Measurements from ENCODE around the gene TJP1. TPM values are rescaled to one million over a fixed set of nuclear protein-coding genes. Genes with fewer than 3 reads are reported as not detected.
"Not testable (repeated sequence)": the region's sequence is repeated elsewhere in the genome, so short reads cannot be mapped to it uniquely, and the experiment has no call there.

The TJP1 gene
- polyA plus RNA-seq, 3 donors from 2014 or later = not detected

DNA sequence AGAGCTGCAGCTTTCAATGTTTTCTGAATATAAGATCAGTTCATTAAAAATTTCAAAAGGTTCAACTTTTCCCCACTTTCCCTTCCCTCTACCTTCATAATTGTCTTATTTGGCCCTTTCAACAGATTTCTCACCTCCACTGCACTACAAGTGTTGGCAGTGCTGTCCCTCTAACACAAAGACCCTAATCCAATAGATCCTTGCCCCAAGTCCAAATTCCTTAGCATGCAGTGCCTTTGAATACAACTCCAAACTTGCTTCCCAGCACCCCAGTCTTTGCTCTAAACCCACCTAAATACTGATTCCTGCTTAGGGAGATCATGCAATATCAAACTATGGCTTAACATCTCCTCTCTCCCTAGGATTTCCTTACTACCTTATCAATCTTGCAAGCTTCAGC, 43.9 kb downstream of the TJP1 start:
- Mint-ChIP-seq H3K4me3 (no peak overlapping the region), H3K4me1 (no peaks in the 10 kb centered on the region), H3K27ac (no peak overlapping the region), H3K36me3 (no peaks in the 10 kb centered on the region), H3K27me3 (ENCODE audit: low read depth in 3 of 3) (peaks cover 8 to 13% (median 10%) of the 10 kb centered on the region in 3 donors), H3K9me3 (peaks cover 0 to 4% (median 0%) of the 10 kb centered on the region in 6 donors)
- no peak for DNase-seq

- DNase-seq = no peak
- H3K27ac Mint-ChIP-seq = no peak overlapping the region
- H3K27me3 Mint-ChIP-seq (ENCODE audit: low read depth in 3 of 3) = peaks cover 5 to 13% (median 6%) of the 10 kb centered on the region in 3 donors
- no peaks in the 10 kb centered on the region for H3K36me3 Mint-ChIP-seq
- H3K4me3 Mint-ChIP-seq = no peak overlapping the region
- no peaks in the 10 kb centered on the region for H3K4me1 Mint-ChIP-seq
- peaks cover 0 to 4% (median 0%) of the 10 kb centered on the region in 6 donors for H3K9me3 Mint-ChIP-seq
Observed at GRCh38 chr15:29776859-29777258, 45.4 kb downstream of the TJP1 start.

DNA sequence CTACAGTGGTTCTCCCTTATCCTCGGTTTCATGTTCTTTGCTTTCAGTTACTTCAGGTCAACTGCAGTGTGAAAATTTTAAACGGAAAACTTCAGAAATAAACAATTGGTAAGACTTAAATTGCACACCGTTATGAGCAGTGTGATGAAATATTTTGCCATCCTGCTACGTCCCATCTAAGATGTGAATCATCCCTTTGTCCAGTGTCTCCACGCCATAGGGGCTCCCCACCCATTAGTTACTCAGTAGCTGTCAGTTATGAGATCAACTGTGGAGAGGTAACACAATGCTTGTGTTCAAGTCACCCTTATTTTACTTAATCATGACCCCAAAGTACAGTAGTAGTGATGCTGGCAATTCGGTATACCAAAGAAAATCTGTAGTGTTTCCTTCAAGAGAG, 47.4 kb downstream of the TJP1 start:
- no peaks in the 10 kb centered on the region for H3K4me1 Mint-ChIP-seq
- H3K4me3 Mint-ChIP-seq = no peak overlapping the region
- no peak overlapping the region for H3K27ac Mint-ChIP-seq
- peaks cover 4 to 9% (median 6%) of the 10 kb centered on the region in 3 donors for H3K27me3 Mint-ChIP-seq (ENCODE audit: low read depth in 3 of 3)
- H3K36me3 Mint-ChIP-seq = no peaks in the 10 kb centered on the region
- peaks cover 0 to 4% (median 0%) of the 10 kb centered on the region in 6 donors for H3K9me3 Mint-ChIP-seq
- DNase-seq = no peak

- peaks cover 0 to 4% (median 0%) of the 10 kb centered on the region in 6 donors for H3K9me3 Mint-ChIP-seq
- H3K27me3 Mint-ChIP-seq (ENCODE audit: low read depth in 3 of 3) = peaks cover 0 to 3% (median 3%) of the 10 kb centered on the region in 3 donors
- no peaks in the 10 kb centered on the region for H3K4me1 Mint-ChIP-seq
- no peak for DNase-seq
- no peak overlapping the region for H3K4me3 Mint-ChIP-seq
- no peak overlapping the region for H3K27ac Mint-ChIP-seq
- no peaks in the 10 kb centered on the region for H3K36me3 Mint-ChIP-seq
Observed at GRCh38 chr15:29773816-29774215, 48.5 kb downstream of the TJP1 start.

GRCh38 chr15:29773000-29773399, 49.3 kb downstream of the TJP1 start:
- H3K9me3 Mint-ChIP-seq = no peaks in the 10 kb centered on the region
- H3K4me3 Mint-ChIP-seq = no peak overlapping the region
- H3K27me3 Mint-ChIP-seq (ENCODE audit: low read depth in 3 of 3) = peaks cover 0 to 3% (median 3%) of the 10 kb centered on the region in 3 donors
- H3K4me1 Mint-ChIP-seq = no peaks in the 10 kb centered on the region
- H3K36me3 Mint-ChIP-seq = no peaks in the 10 kb centered on the region
- no peak overlapping the region for H3K27ac Mint-ChIP-seq
- DNase-seq = no peak

DNA sequence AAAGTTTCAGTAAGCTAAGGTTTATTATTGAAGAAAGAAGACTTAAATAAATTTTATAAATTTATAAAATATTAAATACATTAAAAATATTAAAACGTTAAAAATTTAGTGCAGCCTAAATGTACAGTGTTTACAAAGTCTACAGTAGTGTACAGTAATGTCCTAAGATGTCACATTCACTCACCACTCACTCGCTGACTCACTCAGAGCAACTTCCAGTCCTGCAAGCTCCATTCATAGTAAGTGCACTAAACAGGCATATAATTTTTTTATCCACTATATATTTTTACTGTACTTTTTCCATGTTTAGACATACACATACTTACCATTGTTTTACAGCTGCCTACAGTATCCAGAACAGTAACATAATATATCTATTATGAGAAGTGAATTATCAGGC, 51.5 kb downstream of the TJP1 start:
- Mint-ChIP-seq H3K4me1 (no peaks in the 10 kb centered on the region), H3K36me3 (no peaks in the 10 kb centered on the region), H3K27me3 (ENCODE audit: low read depth in 3 of 3) (peaks cover 3% of the 10 kb centered on the region in 3 donors), H3K4me3 (no peak overlapping the region), H3K9me3 (no peaks in the 10 kb centered on the region), H3K27ac (no peak overlapping the region)
- no peak for DNase-seq

- DNase-seq = no peak
- Mint-ChIP-seq H3K27me3 (ENCODE audit: low read depth in 3 of 3) (peaks cover 0 to 4% (median 0%) of the 10 kb centered on the region in 3 donors), H3K4me1 (no peaks in the 10 kb centered on the region), H3K4me3 (no peak overlapping the region), H3K9me3 (no peaks in the 10 kb centered on the region), H3K27ac (no peak overlapping the region), H3K36me3 (no peaks in the 10 kb centered on the region)
Observed at GRCh38 chr15:29765898-29766527, 56.3 kb downstream of the TJP1 start.

DNA sequence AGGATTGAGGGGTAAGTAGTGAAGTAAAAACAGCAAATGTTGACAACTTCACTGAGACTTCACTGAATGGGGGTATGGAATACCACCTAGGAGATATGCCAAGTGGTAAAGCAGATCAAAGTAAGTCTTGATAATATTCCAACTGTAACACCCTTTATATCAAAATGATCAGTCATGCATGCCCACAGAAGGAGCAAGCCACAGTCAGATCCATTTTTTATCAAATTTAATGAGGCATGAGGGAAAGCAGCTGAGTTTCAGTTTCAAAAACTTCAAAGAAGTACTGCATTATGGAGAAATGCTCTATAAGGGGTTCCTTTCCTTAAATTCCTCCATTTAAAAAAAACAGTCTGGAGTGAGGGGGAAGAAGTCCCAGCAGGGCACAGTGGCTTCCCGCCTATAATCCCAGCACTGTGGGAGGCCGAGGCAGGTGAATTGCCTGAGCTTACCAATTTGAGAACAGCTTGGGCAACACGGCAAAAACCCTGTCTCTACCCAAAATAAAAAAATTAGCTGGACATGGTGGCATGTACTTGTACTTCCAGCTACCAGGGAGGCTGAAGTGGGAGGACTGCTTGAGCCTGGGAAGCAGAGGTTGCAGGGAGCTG, 56.9 kb downstream of the TJP1 start:
- no peaks in the 10 kb centered on the region for H3K36me3 Mint-ChIP-seq
- H3K4me3 Mint-ChIP-seq = no peak overlapping the region

GRCh38 chr15:29759596-29759995, 62.7 kb downstream of the TJP1 start:
- Mint-ChIP-seq H3K27ac (no peak overlapping the region), H3K36me3 (no peaks in the 10 kb centered on the region), H3K4me1 (no peaks in the 10 kb centered on the region), H3K27me3 (ENCODE audit: low read depth in 3 of 3) (peaks cover 3 to 5% (median 4%) of the 10 kb centered on the region in 3 donors), H3K9me3 (no peaks in the 10 kb centered on the region), H3K4me3 (no peak overlapping the region)
- no peak for DNase-seq

More for the DNA sequence above, 56.9 kb downstream of the TJP1 start:
- DNase-seq = no peak
- H3K4me1 Mint-ChIP-seq = no peaks in the 10 kb centered on the region
- H3K27me3 Mint-ChIP-seq (ENCODE audit: low read depth in 3 of 3) = peaks cover 0 to 6% (median 0%) of the 10 kb centered on the region in 3 donors
- H3K27ac Mint-ChIP-seq = no peak overlapping the region
- H3K9me3 Mint-ChIP-seq = no peaks in the 10 kb centered on the region

DNA sequence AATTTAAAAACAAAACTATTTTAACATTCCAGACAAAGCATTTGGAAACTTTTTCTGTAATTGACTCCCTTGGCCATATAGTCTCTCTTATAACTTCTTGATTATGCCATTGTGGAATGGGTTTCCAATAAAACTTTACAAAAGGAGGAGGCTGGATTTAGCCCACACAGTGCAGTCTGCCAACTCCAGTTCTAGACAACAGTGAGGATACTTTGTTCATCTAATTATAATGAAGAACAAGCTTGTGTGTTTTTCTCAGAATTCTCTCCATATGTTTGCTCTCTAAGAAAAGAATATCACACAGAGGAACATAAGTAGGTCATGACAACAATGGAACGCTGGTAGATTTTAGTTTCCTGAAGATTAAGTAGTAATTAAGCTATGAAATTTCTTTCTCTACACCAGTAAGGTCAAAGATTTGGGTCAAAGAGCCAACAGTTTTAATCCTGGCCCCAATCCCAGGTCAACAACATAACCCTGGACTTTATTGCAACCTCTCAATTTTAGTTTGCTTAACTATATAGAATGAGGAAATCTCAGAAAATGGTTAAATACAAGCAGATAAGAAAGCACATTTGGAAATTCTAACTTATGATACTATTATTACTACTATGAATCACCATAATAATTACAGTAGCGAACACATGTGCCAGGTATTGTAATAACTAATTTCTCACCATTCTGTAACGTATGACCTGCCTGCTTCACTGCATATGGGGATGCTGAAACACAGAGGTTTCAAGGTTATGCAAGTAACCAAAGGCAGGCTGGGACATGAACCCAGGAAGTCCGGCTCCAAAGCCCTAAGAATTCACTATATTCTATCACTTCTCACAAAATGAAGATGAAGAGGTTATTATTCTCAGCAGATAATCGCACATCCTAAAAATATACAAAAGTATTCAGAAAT, 65.7 kb downstream of the TJP1 start:
- Mint-ChIP-seq H3K27me3 (ENCODE audit: low read depth in 3 of 3) (peaks cover 3 to 7% (median 4%) of the 10 kb centered on the region in 3 donors), H3K4me1 (no peaks in the 10 kb centered on the region), H3K36me3 (no peaks in the 10 kb centered on the region), H3K27ac (no peak overlapping the region), H3K4me3 (no peak overlapping the region), H3K9me3 (no peaks in the 10 kb centered on the region)
- no peak for DNase-seq

GRCh38 chr15:29754009-29754408, 68.3 kb downstream of the TJP1 start:
- not testable (repeated sequence) for H3K4me1 Mint-ChIP-seq; H3K36me3 Mint-ChIP-seq; H3K27ac Mint-ChIP-seq; DNase-seq; H3K27me3 Mint-ChIP-seq (ENCODE audit: low read depth in 3 of 3); H3K9me3 Mint-ChIP-seq; H3K4me3 Mint-ChIP-seq

DNA sequence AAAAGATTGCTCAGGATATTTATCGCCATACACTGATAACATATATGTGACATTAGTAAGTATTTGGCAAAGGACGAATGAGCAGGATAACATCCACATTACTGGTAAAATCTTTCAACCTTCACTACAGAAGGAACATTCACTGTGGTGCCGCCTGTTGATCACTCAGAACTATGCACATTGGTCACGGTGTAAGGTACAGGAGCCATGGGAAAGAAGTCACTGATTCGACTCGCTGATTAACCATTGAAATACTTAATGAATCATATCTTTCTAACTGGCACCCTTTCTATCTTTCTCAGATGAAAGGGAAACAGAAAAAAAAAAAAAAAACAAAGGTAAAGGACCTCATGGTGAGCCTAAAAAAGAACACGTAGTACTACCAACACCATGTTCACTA, 68.8 kb downstream of the TJP1 start:
- H3K27me3 Mint-ChIP-seq (ENCODE audit: low read depth in 3 of 3) = peaks cover 2 to 8% (median 6%) of the 10 kb centered on the region in 3 donors
- no peak overlapping the region for H3K4me3 Mint-ChIP-seq
- H3K36me3 Mint-ChIP-seq = no peaks in the 10 kb centered on the region
- H3K9me3 Mint-ChIP-seq = no peaks in the 10 kb centered on the region
- no peak overlapping the region for H3K27ac Mint-ChIP-seq
- H3K4me1 Mint-ChIP-seq = no peaks in the 10 kb centered on the region
- DNase-seq = no peak

DNA sequence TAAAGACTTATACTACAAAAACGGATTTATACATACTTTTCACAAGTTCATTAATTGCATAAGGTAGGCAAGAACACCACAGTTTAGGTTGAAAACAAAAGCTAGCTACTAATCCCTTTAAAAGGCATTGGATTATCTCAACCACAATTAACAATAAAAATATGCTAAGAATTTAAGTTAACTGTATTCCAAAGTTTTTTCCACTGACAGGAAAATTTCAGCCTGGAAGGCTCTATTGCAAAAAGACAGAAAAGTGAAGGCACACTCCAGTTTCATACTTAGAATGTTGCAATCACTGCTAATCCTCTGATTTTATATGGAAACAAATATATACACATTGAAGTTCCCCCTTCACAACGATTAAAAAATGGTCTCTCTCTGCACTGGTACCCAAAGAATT, 71.5 kb downstream of the TJP1 start:
- Mint-ChIP-seq H3K9me3 (no peaks in the 10 kb centered on the region), H3K4me3 (no peak overlapping the region), H3K27me3 (ENCODE audit: low read depth in 3 of 3) (peaks cover 2 to 5% (median 4%) of the 10 kb centered on the region in 3 donors), H3K36me3 (no peaks in the 10 kb centered on the region), H3K27ac (no peak overlapping the region), H3K4me1 (no peaks in the 10 kb centered on the region)
- DNase-seq = no peak
